Left hindlimb (tissue), 1 donor: Measurements from ENCODE around the gene IPO5.
"Not testable (repeated sequence)": the region's sequence is repeated elsewhere in the genome, so short reads cannot be mapped to it uniquely, and the experiment has no call there.

Experiments used
- DNase-seq: peaks from one replicate; pipeline ENCODE4 v3.0.0-alpha.2; 2018

IPO5 gene

DNA sequence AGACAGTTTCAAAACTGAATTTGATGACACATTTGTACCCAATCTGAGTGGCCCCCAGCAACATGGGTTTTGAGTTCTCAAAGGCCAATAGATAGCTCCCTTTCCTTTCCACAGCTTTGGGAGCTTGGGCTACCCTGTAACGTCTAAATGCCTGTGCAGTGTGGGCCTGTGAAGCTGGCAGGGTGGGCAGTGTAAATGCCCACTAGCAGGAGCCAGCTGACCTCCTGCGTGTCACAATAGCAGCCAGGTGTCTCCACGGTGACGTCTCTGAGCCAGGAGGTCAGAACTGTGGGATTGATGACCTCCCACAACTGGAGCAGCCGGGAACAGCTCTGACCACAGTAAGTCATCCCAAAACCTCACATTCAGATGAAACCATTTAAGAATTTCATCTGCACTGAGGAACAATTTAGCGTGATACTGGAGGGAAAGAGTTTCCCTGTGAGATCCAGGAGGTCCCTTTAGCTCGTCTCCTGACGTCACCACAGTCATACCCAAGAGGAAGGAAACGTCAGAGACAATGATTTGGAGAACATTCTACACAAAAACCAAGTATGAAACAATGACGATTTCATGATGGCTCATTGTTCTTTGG, at the start of gene IPO5:
Gene IPO5, plus strand, starts transcription at position 300 of the 595 bp plus-strand sequence. CDS start 23,022 bp downstream, outside the sequence.
- no peak for DNase-seq

DNA sequence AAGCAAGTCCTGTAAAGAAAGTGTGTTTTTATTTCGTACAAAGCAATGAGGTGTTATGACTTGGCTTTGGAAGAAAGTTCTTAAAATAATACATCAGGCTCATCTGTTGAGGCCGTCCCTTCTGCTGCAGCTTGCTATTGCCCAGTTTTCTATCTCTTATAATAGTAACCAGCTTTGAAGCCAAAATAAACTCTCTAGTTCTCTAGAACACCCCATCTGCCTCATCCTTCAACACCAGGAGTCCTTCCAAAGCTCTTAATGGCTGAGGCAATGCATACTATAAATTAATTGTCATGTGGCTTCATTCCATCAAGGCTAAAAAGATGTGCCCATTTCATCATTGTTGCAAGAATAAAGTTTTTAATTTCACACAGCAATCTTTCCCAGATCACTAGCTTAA, 49.4 kb upstream of the IPO5 start:
- no peak for DNase-seq

DNA sequence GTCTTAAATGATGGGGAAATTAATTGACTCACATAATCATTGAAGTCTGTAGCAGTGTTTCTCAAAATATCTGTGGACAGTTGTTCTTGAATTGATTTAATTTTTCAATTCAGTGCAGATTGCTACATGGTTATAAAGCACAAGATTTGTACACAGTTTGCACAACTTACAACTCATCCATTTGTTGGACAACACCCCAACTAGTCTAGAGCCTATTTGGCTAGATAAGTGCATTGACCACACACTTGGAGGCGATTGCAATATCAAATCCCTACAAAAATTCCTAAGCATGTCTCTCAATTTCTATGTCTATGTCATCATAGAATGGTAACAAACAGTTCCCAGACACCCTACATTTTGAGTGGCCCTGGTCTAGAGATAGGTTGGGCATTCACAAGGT, 48.0 kb upstream of the IPO5 start:
- DNase-seq, result no peak

DNA sequence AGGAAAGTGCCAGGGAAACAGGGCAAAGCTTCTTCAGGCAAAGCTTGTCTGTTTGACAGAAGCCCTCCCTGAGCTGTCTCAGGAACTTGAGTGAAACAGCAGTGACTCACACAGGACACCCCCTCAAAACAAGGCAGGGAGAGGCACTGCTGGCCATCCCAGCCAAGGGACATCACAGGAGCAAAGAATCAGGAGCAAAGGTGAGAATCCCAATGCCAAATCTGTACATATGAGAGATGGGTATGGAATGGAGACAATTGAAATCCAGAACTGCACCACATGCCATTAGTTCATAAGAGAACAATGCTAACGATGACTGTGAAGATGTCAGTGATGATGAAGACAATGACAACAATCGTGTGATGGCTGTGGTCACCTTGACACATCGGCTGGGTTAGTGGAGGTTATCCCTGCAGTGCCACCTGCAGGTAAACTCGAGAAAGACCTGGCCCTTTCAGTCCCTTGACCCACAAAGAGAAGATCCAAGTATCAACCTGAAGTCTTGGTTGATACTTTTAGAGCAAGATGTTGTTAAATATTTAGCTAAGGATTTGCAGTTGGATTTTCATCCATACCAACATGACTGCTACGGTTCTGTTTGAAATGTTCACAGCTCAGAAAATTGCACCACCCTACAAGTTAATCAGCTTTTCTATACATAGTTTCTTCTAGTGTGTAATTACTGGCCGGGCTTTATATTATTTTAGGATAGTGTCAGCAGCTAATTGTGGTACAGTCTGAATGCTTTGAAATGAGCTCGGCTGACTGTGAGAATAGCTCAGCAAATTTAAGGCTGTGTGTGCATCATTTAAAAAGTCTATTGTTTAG, 42.0 kb upstream of the IPO5 start:
- DNase-seq, result no peak

DNA sequence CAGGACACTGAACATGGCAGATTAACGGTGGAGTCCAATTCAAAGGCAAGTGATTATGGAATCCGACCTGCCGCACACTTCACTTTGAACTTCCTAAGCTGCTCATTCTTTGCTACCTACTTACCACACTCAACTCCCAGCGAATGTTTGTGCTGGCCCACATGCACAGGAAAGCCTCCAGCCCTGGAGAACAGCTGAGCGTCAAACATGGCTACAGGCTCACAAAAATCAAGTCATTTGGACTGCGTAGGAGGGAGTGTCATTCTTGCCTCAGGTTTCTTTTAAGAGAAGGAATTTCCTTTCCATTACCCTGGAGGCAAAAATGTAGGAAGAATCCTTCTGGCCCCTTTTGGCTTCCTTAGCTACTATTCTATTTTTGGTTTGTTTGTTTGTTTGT, 41.3 kb upstream of the IPO5 start:
- DNase-seq, result no peak

DNA sequence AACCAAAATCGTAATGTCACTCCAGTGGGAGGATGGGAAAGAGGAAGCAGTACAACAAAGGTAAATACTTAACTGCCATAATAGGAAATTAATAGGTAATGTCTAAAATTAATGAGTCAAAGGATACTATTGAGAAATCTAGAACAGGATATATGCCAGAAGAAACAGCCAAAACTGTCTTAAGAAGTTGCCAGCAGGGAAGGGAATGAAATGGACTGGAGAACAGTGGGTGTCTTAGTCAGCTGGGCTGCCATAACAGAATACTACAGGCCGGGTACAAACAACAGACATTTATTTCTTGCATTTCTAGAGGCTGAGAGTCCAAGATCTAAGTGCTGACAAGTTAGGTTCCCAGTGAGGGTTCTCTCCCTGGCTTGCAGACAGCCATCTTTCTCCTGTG, 40.3 kb upstream of the IPO5 start:
- no peak for DNase-seq

DNA sequence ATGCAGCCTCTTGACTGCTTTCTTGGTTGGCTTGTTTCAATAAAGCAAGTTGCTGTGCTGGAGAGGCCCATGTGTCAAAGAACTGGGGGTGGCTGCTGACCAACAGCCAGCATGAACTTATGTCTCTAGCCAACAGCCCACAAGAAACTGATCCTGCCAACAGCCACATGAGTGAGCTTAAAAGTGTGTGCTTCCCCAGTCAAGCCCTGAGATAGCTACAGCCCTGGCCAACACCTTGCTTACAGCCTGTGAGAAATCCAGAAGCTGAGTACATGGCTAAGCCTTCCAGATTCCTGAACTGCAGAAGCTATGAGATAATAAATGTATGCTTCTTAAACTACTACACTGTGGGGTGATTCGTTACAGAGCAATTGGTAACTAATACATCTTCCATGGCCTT, 38.9 kb upstream of the IPO5 start:
- DNase-seq, result no peak

DNA sequence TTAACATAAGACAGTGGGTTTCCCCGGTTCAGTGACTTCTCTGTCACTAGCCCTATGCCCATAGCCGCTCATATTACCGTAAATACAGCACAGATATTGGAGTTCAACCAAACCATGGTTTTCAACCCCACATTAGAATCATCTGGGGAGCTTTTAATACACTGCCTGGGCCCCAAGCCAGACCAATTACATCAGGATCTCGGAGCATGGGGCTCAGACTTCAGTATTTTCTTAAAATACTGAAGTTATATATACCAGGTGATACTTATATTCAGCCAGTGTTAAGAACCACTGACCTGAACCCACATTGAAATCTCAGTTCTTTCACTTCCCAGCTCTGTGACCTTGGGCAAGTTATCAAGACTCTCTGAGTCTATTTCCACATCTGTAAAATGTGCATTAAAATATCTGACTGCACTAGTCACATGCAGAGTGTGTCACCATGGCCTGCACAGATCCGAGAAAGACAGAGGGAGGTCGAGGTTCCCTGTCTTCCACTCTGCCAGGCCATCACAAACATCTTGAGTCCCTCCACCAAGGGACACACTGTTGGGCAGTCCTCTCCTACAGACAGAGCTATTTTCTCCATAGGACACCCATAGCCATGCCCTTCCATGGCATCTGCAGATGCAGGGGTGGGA, 32.2 kb upstream of the IPO5 start:
- DNase-seq, result peak; percentile 70

DNA sequence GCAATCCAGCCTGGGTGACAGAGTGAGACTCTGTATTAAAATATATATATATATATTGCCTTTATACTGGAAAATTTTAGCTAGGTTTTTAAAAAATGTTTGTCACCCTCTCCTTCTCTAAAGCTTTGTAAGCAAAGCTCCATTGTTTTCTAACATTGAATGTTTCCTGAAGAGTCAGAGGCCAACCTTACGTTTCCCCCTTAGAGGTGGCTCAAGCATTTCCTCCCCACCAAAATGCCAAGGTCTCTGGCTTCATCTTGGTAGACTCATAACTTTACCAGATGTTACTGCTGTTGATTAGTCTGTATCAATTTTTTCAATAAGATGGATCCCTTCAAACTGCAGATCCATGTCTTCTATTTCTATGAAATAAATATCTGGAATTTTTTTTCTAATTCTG, 25.2 kb upstream of the IPO5 start:
- no peak for DNase-seq

DNA sequence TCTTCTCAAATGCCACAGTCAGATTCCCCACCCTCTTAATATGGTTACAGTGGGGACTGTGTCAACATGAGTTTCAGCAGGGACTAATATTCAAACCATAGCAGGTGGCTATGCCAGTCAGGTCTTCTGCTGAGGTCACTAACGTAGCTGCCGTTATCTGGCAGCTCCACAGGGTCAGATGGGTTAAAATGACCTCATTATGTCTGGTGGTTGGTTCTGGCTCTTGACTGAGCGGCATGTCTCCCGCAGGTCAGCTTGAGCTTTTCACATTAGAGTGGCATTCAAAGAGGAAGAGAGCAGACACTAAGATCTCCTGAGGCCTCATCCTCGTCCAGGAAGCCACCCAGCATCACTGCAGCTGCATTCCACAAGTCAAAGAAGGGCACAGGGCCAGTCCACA, 21.4 kb upstream of the IPO5 start:
- no peak for DNase-seq

DNA sequence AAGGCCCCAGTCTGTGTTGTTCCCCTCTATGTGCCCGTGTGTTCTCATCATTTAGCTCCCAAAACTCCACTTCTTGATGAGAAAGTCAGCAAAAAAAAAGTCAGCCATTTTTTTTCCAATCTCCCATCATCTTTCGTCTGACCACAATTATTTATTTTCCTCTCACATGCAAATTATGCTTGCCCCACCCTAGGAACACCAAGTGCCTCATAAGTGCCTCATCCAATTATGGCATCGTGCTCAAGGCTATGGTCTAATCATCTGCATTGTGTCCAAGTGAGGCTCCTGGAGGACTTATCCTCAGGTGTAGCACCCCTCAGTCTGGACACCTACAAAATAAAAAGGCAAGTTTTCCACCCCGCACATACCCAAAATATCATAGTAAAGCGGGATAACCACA, 20.8 kb upstream of the IPO5 start:
- DNase-seq, result no peak

DNA sequence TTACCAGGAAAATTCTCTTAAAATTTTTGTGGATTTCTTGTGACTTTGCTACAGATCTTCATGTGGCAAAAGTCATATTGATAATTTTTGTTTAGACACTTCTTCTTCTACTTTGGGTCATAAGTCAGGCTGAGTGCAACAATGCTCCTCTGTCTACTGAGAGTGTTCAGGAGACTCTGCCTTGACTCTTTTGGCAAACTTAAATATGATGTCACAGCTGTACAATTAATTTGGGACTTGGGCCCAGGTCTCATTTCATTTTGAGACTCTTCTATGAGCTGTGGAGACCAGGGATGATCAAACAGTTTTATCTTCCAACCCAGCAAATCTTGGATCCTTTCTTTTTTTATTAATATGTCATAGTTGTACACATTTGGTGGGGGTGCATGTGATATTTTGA, 19.7 kb upstream of the IPO5 start:
- no peak for DNase-seq

DNA sequence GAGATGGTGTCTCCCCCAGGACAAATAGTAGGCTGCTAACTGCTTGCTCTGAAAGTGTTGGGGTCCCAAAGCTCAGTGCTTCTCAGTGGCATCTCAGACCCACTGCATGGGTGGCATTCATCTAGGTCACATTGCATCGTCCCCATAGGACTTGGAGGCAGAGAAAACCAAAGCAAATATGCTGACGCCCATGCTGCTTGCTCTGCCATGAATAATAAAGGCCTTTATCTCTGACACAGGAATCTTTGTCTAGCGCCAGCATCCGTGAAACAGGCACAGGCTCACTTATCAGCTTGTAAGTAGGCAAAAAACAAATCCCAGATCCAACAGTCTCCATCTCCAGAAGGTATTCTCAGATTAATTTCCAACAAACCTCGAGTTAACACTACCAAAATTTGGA, 18.9 kb upstream of the IPO5 start:
- no peak for DNase-seq

DNA sequence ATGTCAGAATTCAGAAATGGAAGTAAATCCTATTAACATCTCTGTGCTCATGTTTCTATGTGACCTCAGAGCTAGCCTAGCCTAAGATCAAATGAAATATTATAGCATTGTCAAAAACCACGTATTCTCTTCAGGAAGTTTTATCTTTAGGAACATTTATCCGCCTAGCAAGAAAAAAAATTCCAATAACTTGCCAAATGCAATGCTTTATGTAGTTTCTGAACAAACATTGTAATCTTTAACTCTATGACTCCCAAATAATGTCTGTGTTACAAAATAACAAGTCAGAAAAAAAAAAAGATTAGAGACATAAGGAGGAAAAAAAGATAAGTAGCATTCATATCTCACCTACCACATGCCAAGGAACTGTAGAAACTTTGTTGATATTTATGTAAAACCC, 18.4 kb upstream of the IPO5 start:
- DNase-seq, result no peak

DNA sequence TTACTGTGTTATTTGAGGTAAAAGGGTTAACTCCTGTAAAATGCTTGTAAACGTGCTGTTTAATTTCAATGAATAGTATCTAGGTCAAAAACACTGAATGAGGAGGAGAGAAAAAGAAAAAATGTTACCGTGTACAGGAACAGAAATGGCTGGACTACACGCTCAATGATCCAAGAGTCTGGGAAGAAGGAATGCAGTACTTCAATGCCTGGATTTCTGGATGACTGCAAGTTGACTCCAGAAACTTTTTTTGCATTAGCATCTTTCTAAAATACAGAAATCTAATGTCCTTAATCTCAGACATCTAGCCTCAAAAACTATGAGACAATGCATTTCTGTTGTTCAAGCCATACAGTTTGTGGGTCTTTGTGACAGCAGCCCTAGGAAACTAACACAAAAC, 17.4 kb upstream of the IPO5 start:
- no peak for DNase-seq

DNA sequence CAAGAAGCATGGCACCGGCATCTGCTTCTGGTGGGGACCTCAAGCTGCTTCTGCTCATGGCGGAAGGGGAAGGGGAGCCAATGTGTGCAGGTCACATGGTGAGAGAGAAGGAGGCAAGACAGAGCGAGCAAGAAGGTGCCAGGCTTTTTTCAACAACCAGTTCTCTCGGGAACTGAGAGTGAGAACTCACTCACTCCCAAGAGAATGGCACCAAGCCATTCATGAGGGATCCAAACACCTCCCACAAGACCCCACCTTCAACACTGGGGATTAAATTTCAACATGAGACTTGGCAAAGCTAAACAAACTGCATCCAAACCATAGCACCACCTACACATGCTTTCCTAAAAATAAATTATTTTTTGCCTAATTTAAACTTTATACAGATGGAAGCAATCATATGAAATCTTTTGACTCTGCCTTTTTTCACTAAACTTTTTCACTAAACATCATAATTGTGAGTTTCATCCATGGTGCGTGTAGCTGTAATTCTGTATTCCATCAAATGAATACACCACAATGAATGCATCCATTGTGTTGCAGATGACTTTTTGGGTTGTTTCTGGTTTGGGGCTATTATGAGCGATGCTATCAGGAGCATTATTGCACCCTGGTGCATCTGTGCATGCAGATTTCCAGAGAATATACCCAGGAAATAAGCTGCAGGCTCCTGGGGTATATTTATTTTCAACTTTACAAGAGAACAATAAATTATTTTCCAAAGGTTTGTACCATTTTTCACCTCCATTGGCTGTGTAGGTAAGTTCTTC, 14.6 kb upstream of the IPO5 start:
- DNase-seq, result no peak

DNA sequence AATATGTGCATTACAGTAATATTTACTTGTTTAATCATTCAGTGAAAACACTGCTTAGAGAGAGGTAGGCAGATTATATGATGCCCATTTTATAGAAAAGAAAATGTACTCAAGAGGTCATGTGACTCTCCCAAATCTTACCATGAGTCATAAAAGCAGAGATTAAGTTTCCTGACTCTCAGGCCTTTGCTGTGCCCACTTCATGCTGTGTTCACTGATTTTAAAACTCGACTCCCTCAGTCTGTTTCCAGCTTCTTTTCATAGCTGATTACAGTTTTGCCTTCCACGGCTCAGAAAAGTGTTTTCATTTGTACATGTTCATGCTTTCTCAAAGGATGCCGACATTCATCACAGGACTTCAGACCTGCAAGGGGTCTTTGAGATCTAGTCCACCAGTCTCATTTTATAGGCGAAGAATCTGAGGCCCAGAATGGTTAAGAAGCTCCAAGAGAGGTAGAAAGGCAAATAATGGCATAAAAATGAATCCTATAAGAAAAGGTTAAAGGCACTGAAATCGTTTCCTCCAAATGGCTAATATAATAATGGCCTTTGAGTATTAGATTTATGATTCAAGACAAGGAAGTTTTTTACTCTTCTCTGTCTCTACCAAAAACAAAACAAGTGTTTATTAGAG, 9.0 kb upstream of the IPO5 start:
- DNase-seq, result no peak

DNA sequence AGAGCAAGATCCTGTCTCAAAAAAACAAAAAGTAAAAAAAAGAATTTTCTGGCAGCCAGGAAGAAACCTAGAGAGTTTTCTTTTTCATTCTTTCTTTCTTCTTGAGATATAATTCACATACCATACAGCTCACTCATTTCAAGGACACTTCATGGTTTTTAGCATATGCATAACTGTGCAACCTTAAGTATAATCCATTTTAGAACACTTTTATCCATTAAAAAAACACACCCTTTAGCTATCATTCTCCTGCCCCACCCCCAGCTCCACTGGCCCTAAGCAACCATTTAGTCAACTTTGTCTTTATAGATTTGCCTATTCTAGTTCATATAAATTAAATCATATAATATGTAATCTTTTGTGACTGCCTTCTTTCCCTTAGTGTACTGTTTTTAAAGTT, 8.1 kb upstream of the IPO5 start:
- no peak for DNase-seq

DNA sequence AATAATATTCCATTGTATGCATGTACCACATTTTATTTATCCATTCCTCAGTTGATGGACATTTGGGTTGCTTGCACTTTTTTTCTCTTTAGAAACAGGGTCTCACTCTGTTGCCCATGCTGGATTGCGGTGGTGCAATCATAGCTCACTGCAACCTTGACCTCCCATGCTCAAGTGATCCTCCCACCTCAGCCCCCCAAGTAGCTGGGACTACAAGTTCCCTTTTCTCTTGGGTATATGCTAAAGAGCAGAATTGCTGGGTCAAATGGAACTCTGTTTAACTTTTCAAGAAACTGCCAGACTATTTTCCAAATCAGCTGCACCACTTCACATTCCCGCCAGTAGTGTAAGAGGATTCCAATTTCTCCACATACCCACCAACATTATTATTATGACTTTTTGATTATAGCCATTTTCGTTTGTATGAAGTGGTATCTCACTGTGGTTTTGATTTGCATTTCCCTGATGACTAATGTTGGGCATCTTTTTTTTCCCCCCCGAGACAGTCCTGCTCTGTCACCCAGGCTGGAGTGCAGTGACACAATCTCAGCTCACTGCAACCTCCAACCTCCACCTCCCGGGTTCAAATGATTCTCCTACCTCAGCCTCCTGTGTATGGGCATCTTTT, 7.6 kb upstream of the IPO5 start:
- DNase-seq, result no peak

DNA sequence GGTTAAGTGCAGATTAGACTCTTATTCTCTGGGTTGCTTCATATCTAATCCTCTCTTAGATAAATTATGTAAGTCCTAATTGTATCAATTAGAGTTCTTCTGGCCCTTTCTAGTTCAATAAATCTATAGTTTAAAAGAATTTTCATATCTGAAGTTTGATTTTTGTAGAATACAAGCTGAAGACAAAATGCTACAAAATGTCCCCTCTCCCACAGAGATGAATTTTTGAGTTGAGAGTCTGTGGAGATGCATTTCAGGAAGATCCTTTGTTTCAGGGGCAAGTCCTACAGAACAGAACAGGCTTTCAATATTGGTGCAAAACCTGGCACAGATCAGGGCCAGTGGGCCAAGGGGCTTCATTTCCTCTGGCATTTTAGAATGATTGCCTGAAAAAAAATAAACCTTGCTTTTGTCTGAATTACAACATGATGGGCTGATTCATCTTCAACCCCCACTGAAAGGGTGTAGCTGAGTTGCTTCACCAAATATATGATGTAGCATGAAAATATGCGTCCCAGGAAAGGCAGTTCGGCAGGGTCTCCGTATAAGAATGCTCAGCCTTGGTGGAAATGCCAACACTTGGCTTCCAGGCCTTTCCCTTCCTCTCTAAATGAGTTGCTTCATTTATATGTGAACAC, 6.4 kb upstream of the IPO5 start:
- DNase-seq, result no peak

DNA sequence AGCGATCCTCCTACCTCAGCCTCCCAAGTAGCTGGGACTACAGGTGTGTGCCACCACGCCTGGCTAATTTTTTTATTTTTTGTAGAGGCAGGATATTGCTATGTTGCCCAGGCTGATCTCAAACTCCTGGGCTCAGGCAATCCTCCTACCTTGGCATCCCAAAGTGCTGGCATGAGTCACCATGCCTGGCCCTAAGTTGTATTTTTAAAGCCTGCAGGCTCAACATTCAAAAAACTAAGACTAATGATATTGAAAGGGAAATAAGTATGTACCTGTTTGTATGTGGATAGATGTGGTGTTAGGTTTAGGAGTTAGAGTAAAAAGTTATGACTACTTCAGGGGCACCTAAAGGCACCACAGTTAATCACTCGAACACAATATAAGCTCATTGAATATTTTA, 5.4 kb upstream of the IPO5 start:
- DNase-seq, result no peak

DNA sequence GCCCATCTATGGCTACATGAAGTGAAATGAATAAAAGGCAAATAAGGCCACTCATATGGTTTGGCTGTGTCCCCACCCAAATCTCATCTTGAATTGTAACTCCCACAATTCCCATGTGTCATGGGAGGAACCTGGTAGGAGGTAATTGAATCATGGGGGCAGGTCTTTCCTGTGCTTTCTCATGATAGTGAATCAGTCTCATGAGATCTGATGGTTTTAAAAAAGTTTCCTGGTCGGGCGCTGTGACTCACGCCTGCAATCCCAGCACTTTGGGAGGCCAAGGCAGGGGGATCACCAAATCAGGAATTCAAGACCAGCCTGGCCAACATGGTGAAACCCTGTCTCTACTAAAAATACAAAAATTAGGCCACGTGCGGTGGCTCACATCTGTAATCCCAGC, 4.2 kb upstream of the IPO5 start:
- DNase-seq, result not testable (repeated sequence)
